Tibial artery (tissue), 4 donors: Measurements from ENCODE around the gene STAT5A.
A peak's percentile ranks its signal among the peaks of the same experiment; 100 is the strongest.

Experiments used
- DNase-seq, 2 donors: peaks; one replicate each; pipeline ENCODE4 v3.0.0-alpha.2; 2019
- H3K27ac ChIP-seq, 2 donors: fragments of 200-600 bp; sonication (generic) in 1 of 2; 1 replicate in 1 of 2; 2 replicates in 1 of 2; pipeline ENCODE4 v1.5.1; 2018 to 2019; ENCODE audit warnings: mild to moderate bottlenecking in 1 of 2
- H3K27me3 ChIP-seq, 2 donors: fragments of 200-600 bp; sonication (generic) in 1 of 2; one replicate each; pipeline versions ENCODE4 v1.5.1 to v1.6.0; 2016 to 2019
- H3K36me3 ChIP-seq, 3 donors: fragments of 200-600 bp; sonication (generic) in 2 of 3; one replicate each; pipeline ENCODE4 v1.5.1; 2016 to 2019; ENCODE audit warnings: mild to moderate bottlenecking in 2 of 3
- H3K4me1 ChIP-seq, 4 donors: fragments of 200-600 bp; sonication (generic) in 2 of 4; 1 replicate in 3 of 4; 2 replicates in 1 of 4; pipeline ENCODE4 v1.5.1; 2016 to 2019
- H3K4me3 ChIP-seq, 2 donors: fragments of 200-600 bp; sonication (generic) in 1 of 2; 1 replicate in 1 of 2; 2 replicates in 1 of 2; pipeline ENCODE4 v1.5.1; 2018 to 2019; ENCODE audit warnings: mild to moderate bottlenecking in 2 of 2
- H3K9me3 ChIP-seq, 3 donors: fragments of 200-600 bp; sonication (generic) in 1 of 3; one replicate each; pipeline ENCODE4 v1.5.1; 2016 to 2019
- intact Hi-C: fragments of 100-400 bp; cut with DNase I; formaldehyde crosslinking; loops from one replicate; pipeline ENCODE4 v1.15.0; 2023; ENCODE audit warnings: low total_unique reads
- TF ChIP-seq, protein P1 (sequence below), 2 experiments: fragments of 200-600 bp in 1 of 2; fragments of 450-650 bp in 1 of 2; IDR thresholded peaks; one replicate each; pipeline ENCODE4 v1.5.1; 2017 to 2019; ENCODE audit warnings: antibody characterized with exemption in 2 of 2, mild to moderate bottlenecking in 1 of 2, moderate library complexity in 1 of 2

The STAT5A gene

GRCh38 chr17:42307362-42307927, 19.1 kb downstream of the STAT5A start:
- no peaks in the 10 kb centered on the region for H3K27me3 ChIP-seq
- H3K36me3 ChIP-seq = peaks cover 48 to 90% (median 73%) of the 10 kb centered on the region in 3 donors
- no peak overlapping the region for H3K4me3 ChIP-seq
- H3K4me1 ChIP-seq = peaks cover 8 to 25% (median 16%) of the 10 kb centered on the region in 4 donors
- no peak for DNase-seq
- intact Hi-C loops = no loop called here
- no peaks in the 10 kb centered on the region for H3K9me3 ChIP-seq
- TF ChIP-seq, protein P1, sequence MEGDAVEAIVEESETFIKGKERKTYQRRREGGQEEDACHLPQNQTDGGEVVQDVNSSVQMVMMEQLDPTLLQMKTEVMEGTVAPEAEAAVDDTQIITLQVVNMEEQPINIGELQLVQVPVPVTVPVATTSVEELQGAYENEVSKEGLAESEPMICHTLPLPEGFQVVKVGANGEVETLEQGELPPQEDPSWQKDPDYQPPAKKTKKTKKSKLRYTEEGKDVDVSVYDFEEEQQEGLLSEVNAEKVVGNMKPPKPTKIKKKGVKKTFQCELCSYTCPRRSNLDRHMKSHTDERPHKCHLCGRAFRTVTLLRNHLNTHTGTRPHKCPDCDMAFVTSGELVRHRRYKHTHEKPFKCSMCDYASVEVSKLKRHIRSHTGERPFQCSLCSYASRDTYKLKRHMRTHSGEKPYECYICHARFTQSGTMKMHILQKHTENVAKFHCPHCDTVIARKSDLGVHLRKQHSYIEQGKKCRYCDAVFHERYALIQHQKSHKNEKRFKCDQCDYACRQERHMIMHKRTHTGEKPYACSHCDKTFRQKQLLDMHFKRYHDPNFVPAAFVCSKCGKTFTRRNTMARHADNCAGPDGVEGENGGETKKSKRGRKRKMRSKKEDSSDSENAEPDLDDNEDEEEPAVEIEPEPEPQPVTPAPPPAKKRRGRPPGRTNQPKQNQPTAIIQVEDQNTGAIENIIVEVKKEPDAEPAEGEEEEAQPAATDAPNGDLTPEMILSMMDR (IDR thresholded peaks at IDR 0.05) = no peak
- no peak overlapping the region for H3K27ac ChIP-seq

- TF ChIP-seq, protein P1 (IDR thresholded peaks at IDR 0.05) = no peak
- intact Hi-C loops = no loop called here
- peak overlapping the region; percentile 17 to 83 for H3K27ac ChIP-seq
- H3K4me1 ChIP-seq = peaks cover 12 to 31% (median 19%) of the 10 kb centered on the region in 4 donors
- H3K27me3 ChIP-seq = no peaks in the 10 kb centered on the region
- H3K4me3 ChIP-seq = no peak overlapping the region
- H3K9me3 ChIP-seq = no peaks in the 10 kb centered on the region
- DNase-seq = no peak
- H3K36me3 ChIP-seq = peaks cover 38 to 82% (median 64%) of the 10 kb centered on the region in 3 donors
Observed at GRCh38 chr17:42308446-42308845, 20.1 kb downstream of the STAT5A start.

DNA sequence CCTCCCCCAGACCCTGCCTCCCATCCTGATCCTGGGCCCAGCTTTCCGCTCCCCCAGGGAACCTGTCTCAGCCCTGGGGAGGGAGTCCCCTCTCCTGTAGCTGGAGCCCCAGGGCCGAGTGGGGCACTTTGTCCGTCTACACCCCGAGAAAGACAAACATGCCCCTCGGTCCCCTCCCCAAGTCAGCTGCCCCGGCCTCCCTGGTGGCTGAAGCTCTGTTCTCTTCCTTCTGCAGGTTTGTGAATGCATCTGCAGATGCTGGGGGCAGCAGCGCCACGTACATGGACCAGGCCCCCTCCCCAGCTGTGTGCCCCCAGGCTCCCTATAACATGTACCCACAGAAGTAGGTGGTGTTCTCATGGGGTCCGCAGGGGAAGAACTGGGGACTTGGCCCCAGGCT, 20.8 kb downstream of the STAT5A start:
- intact Hi-C loops = no loop called here
- H3K27ac ChIP-seq = peak overlapping the region in 1 of 2 donors; percentile 83
- DNase-seq = no peak

GRCh38 chr17:42309986-42310786, 21.9 kb downstream of the STAT5A start:
- TF ChIP-seq, protein P1 (IDR thresholded peaks at IDR 0.05) = no peak
- no peak for DNase-seq

More for the DNA sequence above, 20.8 kb downstream of the STAT5A start:
- Histone ChIP-seq H3K9me3 (no peaks in the 10 kb centered on the region), H3K4me1 (peaks cover 12 to 31% (median 19%) of the 10 kb centered on the region in 4 donors), H3K27me3 (no peaks in the 10 kb centered on the region), H3K4me3 (no peak overlapping the region), H3K36me3 (peaks cover 36 to 82% (median 64%) of the 10 kb centered on the region in 3 donors)
- TF ChIP-seq, protein P1 (IDR thresholded peaks at IDR 0.05) = no peak

GRCh38 chr17:42310787-42311215, 22.5 kb downstream of the STAT5A start:
- Histone ChIP-seq H3K4me1 (peaks cover 12 to 31% (median 19%) of the 10 kb centered on the region in 4 donors), H3K9me3 (no peaks in the 10 kb centered on the region), H3K27ac (peak overlapping the region; percentile 83 to 84), H3K4me3 (no peak overlapping the region), H3K36me3 (peaks cover 36 to 82% (median 70%) of the 10 kb centered on the region in 3 donors), H3K27me3 (no peaks in the 10 kb centered on the region)
- TF ChIP-seq, protein P1 (IDR thresholded peaks at IDR 0.05) = no peak
- intact Hi-C loops = no loop called here
- DNase-seq = no peak

More at GRCh38 chr17:42309986-42310786, 21.9 kb downstream of the STAT5A start:
- Histone ChIP-seq H3K27ac (peak overlapping the region; percentile 83 to 84), H3K4me1 (peaks cover 12 to 31% (median 19%) of the 10 kb centered on the region in 4 donors), H3K9me3 (no peaks in the 10 kb centered on the region), H3K4me3 (no peak overlapping the region), H3K36me3 (peaks cover 32 to 82% (median 67%) of the 10 kb centered on the region in 3 donors), H3K27me3 (no peaks in the 10 kb centered on the region)
- intact Hi-C loops = no loop called here
